ENCODE data around the gene MRPL12.

MRPL12 gene

DNA sequence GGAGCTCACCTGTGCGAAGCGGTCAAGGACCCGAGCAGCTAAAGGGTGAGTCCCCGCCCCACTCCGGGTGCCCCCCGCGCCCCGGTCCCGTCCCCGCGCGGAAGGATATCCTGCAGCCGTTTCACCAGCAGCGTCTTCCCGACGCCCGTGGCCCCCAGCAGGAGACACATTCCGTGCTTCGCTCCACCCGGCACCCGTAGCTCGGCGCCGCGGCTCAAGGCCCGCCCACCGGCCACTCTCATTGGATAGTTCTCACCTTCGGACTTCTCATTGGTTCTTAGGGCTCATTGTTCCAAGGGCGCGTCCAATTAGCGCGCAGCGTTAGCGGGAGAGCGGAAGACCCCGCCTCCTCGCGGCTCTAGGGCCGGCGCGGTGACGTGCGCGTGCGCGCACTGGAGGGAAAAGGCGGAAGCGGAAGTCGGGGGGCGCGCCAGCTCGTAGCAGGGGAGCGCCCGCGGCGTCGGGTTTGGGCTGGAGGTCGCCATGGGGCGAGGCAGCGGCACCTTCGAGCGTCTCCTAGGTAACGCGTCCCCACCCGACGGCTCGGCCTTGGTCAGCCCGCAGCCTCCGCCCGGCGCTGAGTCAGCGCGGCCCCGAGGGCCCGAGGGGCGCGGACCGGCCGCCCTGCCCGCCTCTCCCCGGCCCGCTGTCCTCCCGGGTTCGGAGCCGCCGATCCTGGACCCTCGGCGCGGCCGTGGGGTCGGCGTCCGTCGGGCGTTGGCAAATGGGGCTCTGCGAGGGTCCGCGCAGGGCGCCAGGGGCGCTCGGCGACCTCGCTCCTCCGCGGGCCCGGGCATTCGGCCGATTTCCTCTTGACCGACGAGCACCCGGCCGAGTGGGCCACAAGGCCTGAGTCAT, 19.4 kb upstream of the MRPL12 start, which contains the start of the genes ARL16 and HGS:
Gene ARL16 (minus strand): TSS at position 214 of the 858 bp plus-strand sequence. CDS start 44 bp downstream, at position 170.
Gene HGS (plus strand): TSS at position 428 of the 858 bp plus-strand sequence. CDS start 56 bp downstream, at position 484.
- TF ChIP-seq, protein P1, sequence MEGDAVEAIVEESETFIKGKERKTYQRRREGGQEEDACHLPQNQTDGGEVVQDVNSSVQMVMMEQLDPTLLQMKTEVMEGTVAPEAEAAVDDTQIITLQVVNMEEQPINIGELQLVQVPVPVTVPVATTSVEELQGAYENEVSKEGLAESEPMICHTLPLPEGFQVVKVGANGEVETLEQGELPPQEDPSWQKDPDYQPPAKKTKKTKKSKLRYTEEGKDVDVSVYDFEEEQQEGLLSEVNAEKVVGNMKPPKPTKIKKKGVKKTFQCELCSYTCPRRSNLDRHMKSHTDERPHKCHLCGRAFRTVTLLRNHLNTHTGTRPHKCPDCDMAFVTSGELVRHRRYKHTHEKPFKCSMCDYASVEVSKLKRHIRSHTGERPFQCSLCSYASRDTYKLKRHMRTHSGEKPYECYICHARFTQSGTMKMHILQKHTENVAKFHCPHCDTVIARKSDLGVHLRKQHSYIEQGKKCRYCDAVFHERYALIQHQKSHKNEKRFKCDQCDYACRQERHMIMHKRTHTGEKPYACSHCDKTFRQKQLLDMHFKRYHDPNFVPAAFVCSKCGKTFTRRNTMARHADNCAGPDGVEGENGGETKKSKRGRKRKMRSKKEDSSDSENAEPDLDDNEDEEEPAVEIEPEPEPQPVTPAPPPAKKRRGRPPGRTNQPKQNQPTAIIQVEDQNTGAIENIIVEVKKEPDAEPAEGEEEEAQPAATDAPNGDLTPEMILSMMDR (IDR thresholded peaks at IDR 0.05; ENCODE audit: unreplicated experiment in 3 of 3) = no peak
- H3K36me3 Mint-ChIP-seq (ENCODE audit: low read depth) = peaks cover 27% of the 10 kb centered on the region
- H3K27me3 Mint-ChIP-seq (ENCODE audit: low read depth) = no peaks in the 10 kb centered on the region
- no peaks in the 10 kb centered on the region for H3K9me3 Mint-ChIP-seq
- H3K27ac Mint-ChIP-seq = peak within 1 kb of the TSS; percentile 46 to 96 (median 86)
- peaks cover 22% of the 10 kb centered on the region for H3K4me1 Mint-ChIP-seq
- H3K4me3 Mint-ChIP-seq = peak within 1 kb of the TSS; percentile 85 to 93 (median 92)

DNA sequence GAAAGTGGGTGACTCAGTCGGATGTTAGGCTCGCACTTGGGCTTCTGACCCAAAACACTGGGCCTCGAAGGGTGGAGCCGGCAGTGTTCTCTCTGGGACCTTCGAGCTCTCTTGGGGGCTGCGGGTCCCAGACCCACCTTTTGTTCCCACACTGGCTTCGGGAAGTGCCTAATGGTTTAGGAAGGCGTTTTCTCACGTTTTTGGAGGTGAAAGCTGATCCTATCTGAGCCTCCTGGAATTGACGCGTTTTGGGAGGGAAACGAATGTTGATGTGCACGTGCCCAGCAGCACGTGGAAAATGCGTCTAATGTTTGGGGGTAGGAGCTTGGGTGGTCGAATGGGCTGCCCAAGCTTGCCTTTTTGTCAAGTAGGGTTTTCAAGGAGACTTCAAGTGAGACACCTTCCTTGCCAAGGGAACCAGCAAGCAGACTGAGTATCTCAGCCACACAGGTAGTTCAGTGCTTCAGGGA, 18.7 kb upstream of the MRPL12 start:
- Mint-ChIP-seq H3K27me3 (ENCODE audit: low read depth) (no peaks in the 10 kb centered on the region), H3K27ac (no peak overlapping the region), H3K4me1 (peaks cover 22% of the 10 kb centered on the region), H3K4me3 (peak overlapping the region; percentile 84 to 88 (median 85)), H3K9me3 (no peaks in the 10 kb centered on the region), H3K36me3 (ENCODE audit: low read depth) (peaks cover 26% of the 10 kb centered on the region)
- TF ChIP-seq, protein P1 (IDR thresholded peaks at IDR 0.05; ENCODE audit: unreplicated experiment in 3 of 3) = no peak

DNA sequence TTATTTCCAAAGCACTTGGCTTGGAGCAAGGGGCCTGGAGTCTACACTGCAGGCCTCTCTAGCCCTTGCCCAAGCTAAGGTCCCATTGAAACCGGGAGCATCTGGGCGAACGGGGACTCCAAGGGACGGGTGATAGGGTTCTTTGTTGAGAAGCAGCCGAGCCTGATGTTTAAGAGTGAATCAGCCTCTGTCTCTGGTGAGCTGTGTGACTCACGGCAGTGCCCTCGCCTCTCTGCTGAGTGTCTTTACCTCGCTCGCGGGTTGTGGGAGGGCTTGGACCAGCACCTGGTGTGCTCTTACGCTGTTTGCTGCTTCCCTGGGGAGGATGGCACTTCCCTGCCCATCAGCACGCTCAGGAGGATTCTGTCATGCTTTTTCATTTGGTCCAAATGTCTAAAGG, 18.1 kb upstream of the MRPL12 start:
- Mint-ChIP-seq H3K27me3 (ENCODE audit: low read depth) (no peaks in the 10 kb centered on the region), H3K36me3 (ENCODE audit: low read depth) (peaks cover 29% of the 10 kb centered on the region), H3K27ac (no peak overlapping the region), H3K4me1 (peaks cover 18% of the 10 kb centered on the region), H3K4me3 (peak overlapping the region; percentile 84 to 88 (median 85)), H3K9me3 (no peaks in the 10 kb centered on the region)
- TF ChIP-seq, protein P1 (IDR thresholded peaks at IDR 0.05; ENCODE audit: unreplicated experiment in 3 of 3) = no peak

DNA sequence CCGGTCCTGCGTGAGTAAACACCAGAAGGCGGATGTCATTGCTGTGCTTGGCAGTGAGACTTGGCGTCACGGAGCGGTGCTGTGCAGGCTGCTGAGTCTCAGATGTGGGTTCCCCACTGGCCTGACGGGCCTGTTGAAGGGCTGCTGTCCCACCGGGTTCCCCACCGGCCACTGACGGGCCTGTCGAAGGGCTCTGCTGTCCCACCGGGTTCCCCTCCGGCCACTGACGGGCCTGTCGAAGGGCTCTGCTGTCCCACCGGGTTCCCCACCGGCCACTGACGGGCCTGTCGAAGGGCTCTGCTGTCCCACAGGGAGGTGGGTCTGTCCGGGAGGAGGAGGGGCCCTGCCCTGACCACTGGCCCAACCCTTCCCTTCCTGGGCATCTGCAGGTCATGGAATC, 16.6 kb upstream of the MRPL12 start:
- Mint-ChIP-seq H3K27ac (no peak overlapping the region), H3K27me3 (ENCODE audit: low read depth) (no peaks in the 10 kb centered on the region), H3K9me3 (no peaks in the 10 kb centered on the region), H3K4me1 (peaks cover 17% of the 10 kb centered on the region), H3K4me3 (no peak overlapping the region), H3K36me3 (ENCODE audit: low read depth) (peaks cover 34% of the 10 kb centered on the region)
- TF ChIP-seq, protein P1 (IDR thresholded peaks at IDR 0.05; ENCODE audit: unreplicated experiment in 3 of 3) = no peak

DNA sequence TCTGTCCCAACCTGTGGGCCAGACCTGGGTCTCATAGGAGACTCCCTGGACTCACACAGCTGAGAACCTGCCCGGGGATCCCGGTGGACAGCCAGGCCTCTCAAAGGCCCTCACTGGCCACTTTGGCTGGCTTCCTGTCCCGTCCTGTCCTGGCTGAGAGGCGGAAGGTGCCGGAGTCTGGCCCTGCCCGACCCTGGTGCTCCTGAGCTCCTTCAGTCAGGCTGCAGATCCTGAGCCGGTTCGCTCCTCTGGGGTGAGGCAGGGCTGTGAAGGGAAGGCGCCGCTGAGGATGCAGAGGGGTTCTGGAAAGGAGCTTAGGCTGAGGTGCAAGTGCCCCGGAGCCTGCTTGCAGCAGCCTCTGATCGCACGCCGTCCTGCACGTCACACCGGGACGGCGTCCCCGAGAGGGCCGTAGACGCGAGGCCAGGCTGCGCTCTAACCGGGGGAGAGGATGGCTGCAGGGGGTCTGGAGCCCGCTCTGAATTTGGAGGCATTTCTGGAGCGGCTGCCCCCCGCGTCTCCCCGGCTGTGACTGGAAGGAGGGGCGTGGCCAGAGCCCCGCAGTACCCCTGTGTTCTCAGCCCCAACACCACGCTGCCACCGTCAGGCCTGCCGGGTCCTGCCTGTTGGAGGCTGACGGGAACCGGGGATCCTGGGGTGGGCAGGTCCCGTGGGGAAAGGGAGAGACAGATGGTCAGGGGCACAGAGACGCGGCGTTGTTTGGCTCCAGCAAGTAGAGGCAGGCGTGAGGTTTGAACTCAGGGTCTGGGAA, 15.2 kb upstream of the MRPL12 start:
- peaks cover 40% of the 10 kb centered on the region for H3K36me3 Mint-ChIP-seq (ENCODE audit: low read depth)
- TF ChIP-seq, protein P1 (IDR thresholded peaks at IDR 0.05; ENCODE audit: unreplicated experiment in 3 of 3) = no peak
- no peak overlapping the region for H3K27ac Mint-ChIP-seq
- peak overlapping the region; percentile 31 to 64 (median 62) for H3K4me3 Mint-ChIP-seq
- no peaks in the 10 kb centered on the region for H3K27me3 Mint-ChIP-seq (ENCODE audit: low read depth)
- no peaks in the 10 kb centered on the region for H3K9me3 Mint-ChIP-seq
- peaks cover 12% of the 10 kb centered on the region for H3K4me1 Mint-ChIP-seq

Measured in nephron (organoid).